Neuronal stem cell (in vitro differentiated cells): Measurements from ENCODE around the gene KLHL35.
A peak's percentile ranks its signal among the peaks of the same experiment; 100 is the strongest.

Source experiments
- DNase-seq: peaks from one replicate; pipeline ENCODE4 v3.0.0-alpha.2; 2013; ENCODE audit warnings: low spot score
- H2AFZ ChIP-seq: one replicate; pipeline ENCODE4 v1.6.1; 2013; ENCODE audit warnings: mild to moderate bottlenecking, low read length, inconsistent platforms
- H2AK5ac ChIP-seq: 2 replicates; pipeline ENCODE4 v1.6.1; 2013; ENCODE audit warnings: low read depth, mild to moderate bottlenecking, inconsistent platforms, low read length, moderate library complexity, mixed read lengths
- H2BK120ac ChIP-seq: 2 replicates; pipeline ENCODE4 v1.6.1; 2013; ENCODE audit warnings: low read depth, mild to moderate bottlenecking, inconsistent platforms, low read length, moderate library complexity, mixed read lengths
- H2BK12ac ChIP-seq: one replicate; pipeline ENCODE4 v1.6.1; 2013; ENCODE audit warnings: low read length, inconsistent platforms
- H2BK15ac ChIP-seq: 2 replicates; pipeline ENCODE4 v1.6.1; 2013; ENCODE audit warnings: mild to moderate bottlenecking, low read length, inconsistent platforms, mixed read lengths
- H2BK5ac ChIP-seq: one replicate; pipeline ENCODE4 v1.6.1; 2013; ENCODE audit warnings: inconsistent platforms, mild to moderate bottlenecking, low read length, moderate library complexity
- H3K14ac ChIP-seq: one replicate; pipeline ENCODE4 v1.6.1; 2013; ENCODE audit warnings: low read length, inconsistent platforms
- H3K18ac ChIP-seq: 2 replicates; pipeline ENCODE4 v1.6.1; 2013; ENCODE audit warnings: low read length, inconsistent platforms
- H3K23ac ChIP-seq: 2 replicates; pipeline ENCODE4 v1.6.1; 2013; ENCODE audit warnings: low read depth, mild to moderate bottlenecking, mixed read lengths, low read length, inconsistent platforms; ENCODE audit not compliant: poor library complexity
- H3K27ac ChIP-seq: replicated peaks from 3 replicates; pipeline ENCODE4 v1.5.1; 2013; ENCODE audit warnings: low read length, inconsistent platforms
- H3K27me3 ChIP-seq, 3 experiments: 2 replicates each; pipeline ENCODE4 v1.6.1; 2013; ENCODE audit warnings: low read length in 3 of 3, mild to moderate bottlenecking in 2 of 3, inconsistent platforms in 1 of 3, low read depth in 1 of 3, mixed read lengths in 1 of 3, moderate library complexity in 1 of 3; ENCODE audit not compliant: control insufficient read depth in 3 of 3, insufficient read depth in 3 of 3
- H3K36me3 ChIP-seq, 2 donors: replicated peaks in 1 of 2; 2 replicates each; pipeline ENCODE4 v1.6.1; 2013; ENCODE audit warnings: low read length in 2 of 2; ENCODE audit not compliant: control insufficient read depth in 2 of 2, insufficient read depth in 2 of 2
- H3K4ac ChIP-seq: 2 replicates; pipeline ENCODE4 v1.6.1; 2013; ENCODE audit warnings: inconsistent platforms, mild to moderate bottlenecking, low read length, moderate library complexity
- H3K4me1 ChIP-seq, 2 donors: 1 replicate in 1 of 2; 2 replicates in 1 of 2; pipeline ENCODE4 v1.6.1; 2013; ENCODE audit warnings: low read length in 2 of 2, low read depth in 1 of 2; ENCODE audit not compliant: control insufficient read depth in 2 of 2, insufficient read depth in 1 of 2
- H3K4me2 ChIP-seq: one replicate; pipeline ENCODE4 v1.6.1; 2013; ENCODE audit warnings: mild to moderate bottlenecking, low read length, inconsistent platforms; ENCODE audit not compliant: insufficient read depth, poor library complexity, severe bottlenecking
- H3K4me3 ChIP-seq, 2 donors: 2 replicates each; pipeline ENCODE4 v1.5.1; 2013; ENCODE audit warnings: low read length in 2 of 2, mild to moderate bottlenecking in 2 of 2, inconsistent platforms in 1 of 2, moderate library complexity in 1 of 2
- H3K79me1 ChIP-seq: one replicate; pipeline ENCODE4 v1.6.1; 2013; ENCODE audit warnings: low read depth, mild to moderate bottlenecking, inconsistent platforms, low read length, moderate library complexity
- H3K9ac ChIP-seq: one replicate; pipeline ENCODE4 v1.6.1; 2013; ENCODE audit warnings: mild to moderate bottlenecking, low read depth, low read length, inconsistent platforms; ENCODE audit not compliant: poor library complexity
- H3K9me3 ChIP-seq, 2 donors: replicated peaks in 1 of 2; 2 replicates each; pipeline versions ENCODE3 to v1.6.1; 2013; ENCODE audit warnings: low read length in 2 of 2, mild to moderate bottlenecking in 2 of 2, inconsistent platforms in 1 of 2, low read depth in 1 of 2, mixed read lengths in 1 of 2, moderate library complexity in 1 of 2; ENCODE audit not compliant: control insufficient read depth in 2 of 2, insufficient read depth in 1 of 2
- H4K8ac ChIP-seq: one replicate; pipeline ENCODE4 v1.6.1; 2013; ENCODE audit warnings: low read depth, mild to moderate bottlenecking, inconsistent platforms, low read length, moderate library complexity
- H4K91ac ChIP-seq: one replicate; pipeline ENCODE4 v1.6.1; 2013; ENCODE audit warnings: low read length, low read depth, mild to moderate bottlenecking, inconsistent platforms; ENCODE audit not compliant: poor library complexity
- WGBS, 2 donors: extraction: QIAGEN DNeasy Blood & Tissue Kit; methylation state at CpG; one replicate each; pipeline ENCODE4 v1.1.7; 2013; ENCODE audit warnings: missing lambda C conversion rate in 2 of 2, mixed read lengths in 1 of 2; ENCODE audit not compliant: insufficient read length in 2 of 2, insufficient replicate concordance in 1 of 2; ENCODE audit errors: extremely low coverage in 2 of 2; 5-methylcytosine and 5-hydroxymethylcytosine counted together

The KLHL35 gene

GRCh38 chr11:75388386-75389275 is 44.4 kb downstream of the KLHL35 start:
- peak; percentile 76 for DNase-seq
- no peaks in the 10 kb centered on the region for H3K36me3 ChIP-seq
- H2BK120ac ChIP-seq: no peak overlapping the region
- H3K9ac ChIP-seq: no peak overlapping the region
- H3K27ac ChIP-seq: no peak overlapping the region
- H3K4me1 ChIP-seq: peaks cover 0 to 2% of the 10 kb centered on the region in 2 donors
- peak overlapping the region; percentile 86 for H3K18ac ChIP-seq
- H3K4me3 ChIP-seq: no peak overlapping the region
- H3K14ac ChIP-seq: no peak overlapping the region
- no peak overlapping the region for H3K23ac ChIP-seq
- no peaks in the 10 kb centered on the region for H3K9me3 ChIP-seq
- H4K91ac ChIP-seq: no peak overlapping the region
- H2BK12ac ChIP-seq: peak overlapping the region; percentile 76
- H3K79me1 ChIP-seq: no peaks in the 10 kb centered on the region
- no peak overlapping the region for H2BK5ac ChIP-seq
- WGBS, 2 donors: no CpG with 5 or more reads among the region's 9 CpGs
- H2BK15ac ChIP-seq: peak overlapping the region; percentile 75
- H3K4me2 ChIP-seq: peak overlapping the region; percentile 46
- no peak overlapping the region for H4K8ac ChIP-seq
- H3K4ac ChIP-seq: no peak overlapping the region
- peaks cover 0 to 7% (median 0%) of the 10 kb centered on the region in 3 experiments for H3K27me3 ChIP-seq
- no peak overlapping the region for H2AK5ac ChIP-seq
- peak overlapping the region; percentile 76 for H2AFZ ChIP-seq

- WGBS, 2 donors: no CpG with 5 or more reads among the region's 3 CpGs
- Histone ChIP-seq H3K36me3 (no peaks in the 10 kb centered on the region), H2BK120ac (no peak overlapping the region)
These were observed 45.2 kb downstream of the KLHL35 start for GRCh38 chr11:75387736-75388294.

GRCh38 chr11:75386942-75387630 is 45.9 kb downstream of the KLHL35 start:
- no peaks in the 10 kb centered on the region for H3K36me3 ChIP-seq
- H3K27ac ChIP-seq: no peak overlapping the region
- peaks cover 0 to 7% (median 0%) of the 10 kb centered on the region in 3 experiments for H3K27me3 ChIP-seq
- no peak overlapping the region for H3K23ac ChIP-seq
- no peak overlapping the region for H2BK5ac ChIP-seq
- H2BK15ac ChIP-seq: no peak overlapping the region
- peaks cover 2 to 4% of the 10 kb centered on the region in 2 donors for H3K4me1 ChIP-seq
- H2BK12ac ChIP-seq: no peak overlapping the region
- H3K14ac ChIP-seq: no peak overlapping the region
- no peak for DNase-seq
- H2AK5ac ChIP-seq: no peak overlapping the region
- no peaks in the 10 kb centered on the region for H3K9me3 ChIP-seq
- H3K4me2 ChIP-seq: no peak overlapping the region
- no CpG with 5 or more reads among the region's 3 CpGs for WGBS, 2 donors
- no peak overlapping the region for H4K91ac ChIP-seq
- H3K9ac ChIP-seq: no peak overlapping the region
- no peak overlapping the region for H2AFZ ChIP-seq
- H3K18ac ChIP-seq: no peak overlapping the region
- H3K4ac ChIP-seq: no peak overlapping the region
- no peaks in the 10 kb centered on the region for H3K79me1 ChIP-seq
- no peak overlapping the region for H2BK120ac ChIP-seq
- no peak overlapping the region for H4K8ac ChIP-seq
- no peak overlapping the region for H3K4me3 ChIP-seq

More at GRCh38 chr11:75387736-75388294, 45.2 kb downstream of the KLHL35 start:
- Histone ChIP-seq H4K91ac (no peak overlapping the region), H3K18ac (no peak overlapping the region), H3K4me2 (no peak overlapping the region), H2AFZ (no peak overlapping the region), H3K27ac (no peak overlapping the region), H2BK5ac (no peak overlapping the region), H3K79me1 (no peaks in the 10 kb centered on the region), H3K9me3 (no peaks in the 10 kb centered on the region), H3K27me3 (peaks cover 0 to 7% (median 0%) of the 10 kb centered on the region in 3 experiments), H3K14ac (no peak overlapping the region), H4K8ac (no peak overlapping the region), H2BK15ac (peak overlapping the region; percentile 75), H3K4me3 (no peak overlapping the region), H3K9ac (no peak overlapping the region), H3K23ac (no peak overlapping the region), H2AK5ac (no peak overlapping the region), H3K4ac (no peak overlapping the region), H2BK12ac (no peak overlapping the region), H3K4me1 (peaks cover 2 to 4% of the 10 kb centered on the region in 2 donors)
- no peak for DNase-seq
